Fibroblast of pulmonary artery (primary cell): ENCODE measurements around the gene PGBD4.
"Not testable (repeated sequence)": the region's sequence is repeated elsewhere in the genome, so short reads cannot be mapped to it uniquely, and the experiment has no call there.

Source experiments
- DNase-seq: peaks from one replicate; pipeline ENCODE4 v3.0.0-alpha.2; 2010; ENCODE audit warnings: low read depth
- H3K4me3 ChIP-seq: replicated peaks from 2 replicates; pipeline ENCODE4 v1.5.1; 2011; ENCODE audit warnings: low read depth, mild to moderate bottlenecking, control low read depth, low read length, moderate library complexity
- TF ChIP-seq, protein P1 (sequence below): IDR thresholded peaks from 2 replicates; pipeline ENCODE4 v1.5.1; 2011; ENCODE audit warnings: mild to moderate bottlenecking, control low read depth, low read length, inconsistent platforms; ENCODE audit errors: missing control alignments

PGBD4 gene

DNA sequence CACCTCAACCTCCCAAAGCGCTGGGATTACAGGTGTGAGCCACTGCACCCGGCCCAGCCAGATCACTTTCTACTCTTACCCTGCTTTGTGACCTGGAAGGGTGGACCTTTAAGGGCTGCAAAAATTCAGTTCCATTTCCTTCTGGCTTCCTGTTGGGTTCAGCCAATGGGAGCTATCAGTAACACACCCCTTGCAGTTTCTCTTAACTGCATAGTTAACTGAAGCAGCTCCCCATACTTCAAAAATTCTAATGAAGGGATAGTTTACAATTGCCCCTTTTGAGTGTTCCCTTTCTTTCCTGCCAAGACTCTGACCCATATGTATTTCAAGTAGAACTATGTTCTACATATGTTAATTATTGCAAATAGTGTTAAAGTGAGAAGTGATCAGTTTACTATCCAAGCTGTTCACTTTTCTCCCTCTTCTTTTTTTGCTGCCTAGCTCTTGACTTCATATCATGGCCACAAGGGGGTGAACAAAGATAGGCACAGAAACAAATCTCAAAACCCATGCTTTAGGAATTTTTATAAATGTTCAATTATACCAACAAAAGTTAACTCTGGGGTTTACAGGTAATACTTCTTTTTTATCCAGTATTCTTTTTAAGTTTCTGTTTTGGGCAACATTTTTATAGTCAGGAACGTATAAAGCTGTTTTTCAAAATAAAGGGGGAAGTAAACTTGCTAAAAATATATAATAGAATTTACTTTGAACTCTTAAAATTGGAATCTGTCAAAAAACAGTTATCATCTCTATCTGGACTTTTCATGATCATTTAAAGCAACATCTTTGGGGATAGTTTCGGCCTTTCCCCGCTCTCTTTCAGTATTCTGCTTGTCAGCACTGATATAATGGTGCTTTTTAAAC lies 8.1 kb downstream of the PGBD4 start:
- H3K4me3 ChIP-seq = no peak overlapping the region
- TF ChIP-seq, protein P1, sequence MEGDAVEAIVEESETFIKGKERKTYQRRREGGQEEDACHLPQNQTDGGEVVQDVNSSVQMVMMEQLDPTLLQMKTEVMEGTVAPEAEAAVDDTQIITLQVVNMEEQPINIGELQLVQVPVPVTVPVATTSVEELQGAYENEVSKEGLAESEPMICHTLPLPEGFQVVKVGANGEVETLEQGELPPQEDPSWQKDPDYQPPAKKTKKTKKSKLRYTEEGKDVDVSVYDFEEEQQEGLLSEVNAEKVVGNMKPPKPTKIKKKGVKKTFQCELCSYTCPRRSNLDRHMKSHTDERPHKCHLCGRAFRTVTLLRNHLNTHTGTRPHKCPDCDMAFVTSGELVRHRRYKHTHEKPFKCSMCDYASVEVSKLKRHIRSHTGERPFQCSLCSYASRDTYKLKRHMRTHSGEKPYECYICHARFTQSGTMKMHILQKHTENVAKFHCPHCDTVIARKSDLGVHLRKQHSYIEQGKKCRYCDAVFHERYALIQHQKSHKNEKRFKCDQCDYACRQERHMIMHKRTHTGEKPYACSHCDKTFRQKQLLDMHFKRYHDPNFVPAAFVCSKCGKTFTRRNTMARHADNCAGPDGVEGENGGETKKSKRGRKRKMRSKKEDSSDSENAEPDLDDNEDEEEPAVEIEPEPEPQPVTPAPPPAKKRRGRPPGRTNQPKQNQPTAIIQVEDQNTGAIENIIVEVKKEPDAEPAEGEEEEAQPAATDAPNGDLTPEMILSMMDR = peak; percentile 87
- peak; percentile 69 for DNase-seq

DNA sequence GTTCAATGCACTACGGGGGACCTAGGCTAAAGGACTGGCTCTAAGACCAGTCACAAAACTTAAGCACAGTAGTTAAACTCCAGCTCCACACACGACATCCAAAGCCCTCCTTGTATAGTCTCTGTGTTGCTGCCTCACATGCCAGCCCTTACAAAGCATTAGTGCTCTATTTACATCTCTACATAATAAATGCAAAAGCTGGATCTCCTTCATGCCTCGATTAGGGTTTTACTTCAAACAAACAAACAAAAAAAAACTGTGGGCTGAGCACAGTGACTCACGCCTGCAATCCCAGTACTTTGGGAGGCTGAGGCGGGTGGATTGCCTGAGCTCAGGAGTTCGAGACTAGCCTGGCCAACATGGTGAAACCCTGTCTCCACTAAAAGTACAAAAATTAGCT lies 9.6 kb downstream of the PGBD4 start:
- DNase-seq = no peak
- TF ChIP-seq, protein P1 = no peak
- no peak overlapping the region for H3K4me3 ChIP-seq

DNA sequence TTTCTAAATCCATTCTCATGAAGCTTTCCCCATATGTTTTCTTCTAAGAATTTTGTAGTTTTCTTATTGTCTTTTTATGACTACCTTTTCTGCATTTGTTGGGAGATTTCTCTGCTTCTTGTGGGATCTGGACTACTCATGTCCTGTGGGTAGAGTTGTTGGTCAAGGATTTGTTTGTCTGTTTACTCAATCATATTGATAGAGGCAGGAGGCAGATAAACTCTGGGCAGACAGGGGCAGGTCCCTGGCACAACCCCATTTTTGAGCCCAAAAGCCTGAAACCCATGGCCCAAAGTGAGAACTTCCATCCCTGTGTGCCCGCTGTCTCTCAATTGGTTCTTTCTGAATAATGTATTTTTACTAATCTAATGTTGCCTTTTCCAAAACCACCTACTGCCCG lies 12.3 kb downstream of the PGBD4 start:
- no peak for DNase-seq
- H3K4me3 ChIP-seq = no peak overlapping the region
- TF ChIP-seq, protein P1 = no peak

DNA sequence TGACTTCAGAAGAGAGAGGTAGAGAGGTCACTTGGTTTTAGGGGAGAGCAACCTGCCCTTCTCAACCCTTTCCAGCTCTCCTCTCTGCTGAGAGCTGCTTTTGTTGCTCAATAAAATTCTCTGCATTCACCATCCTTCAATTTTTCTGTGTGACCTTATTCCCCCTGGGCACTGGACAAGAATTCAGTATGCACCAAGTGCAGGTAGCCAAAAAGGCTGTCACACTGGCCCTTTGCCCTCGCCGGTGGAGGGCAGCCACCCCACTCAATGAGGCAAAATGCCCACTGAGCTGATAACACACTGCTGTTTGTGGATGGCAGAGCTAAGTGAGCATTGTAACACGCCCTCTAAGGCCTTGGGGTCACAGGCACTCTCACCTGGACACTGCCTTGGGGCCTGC lies 12.9 kb downstream of the PGBD4 start:
- DNase-seq = no peak
- TF ChIP-seq, protein P1 = no peak
- H3K4me3 ChIP-seq = no peak overlapping the region

DNA sequence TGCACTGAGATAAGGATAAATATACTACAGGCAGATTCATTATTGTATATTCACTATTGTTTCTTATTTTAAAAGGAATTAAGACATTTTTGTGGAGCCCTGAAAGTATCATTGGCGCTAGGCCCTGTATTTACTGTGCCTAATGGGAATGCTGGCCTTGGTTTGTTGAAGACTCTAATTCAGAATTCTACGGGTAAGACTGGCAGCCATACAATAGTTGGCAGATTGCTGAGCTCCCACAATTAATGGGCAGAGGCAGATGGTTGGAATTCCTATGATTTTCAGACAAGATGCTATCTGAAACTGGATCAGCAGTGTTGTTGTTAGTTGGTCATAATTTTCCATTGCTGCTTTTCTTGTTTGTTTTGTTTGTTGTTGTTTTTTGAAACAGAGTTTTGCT lies 14.7 kb downstream of the PGBD4 start:
- DNase-seq = no peak
- H3K4me3 ChIP-seq = no peak overlapping the region
- TF ChIP-seq, protein P1 = no peak

DNA sequence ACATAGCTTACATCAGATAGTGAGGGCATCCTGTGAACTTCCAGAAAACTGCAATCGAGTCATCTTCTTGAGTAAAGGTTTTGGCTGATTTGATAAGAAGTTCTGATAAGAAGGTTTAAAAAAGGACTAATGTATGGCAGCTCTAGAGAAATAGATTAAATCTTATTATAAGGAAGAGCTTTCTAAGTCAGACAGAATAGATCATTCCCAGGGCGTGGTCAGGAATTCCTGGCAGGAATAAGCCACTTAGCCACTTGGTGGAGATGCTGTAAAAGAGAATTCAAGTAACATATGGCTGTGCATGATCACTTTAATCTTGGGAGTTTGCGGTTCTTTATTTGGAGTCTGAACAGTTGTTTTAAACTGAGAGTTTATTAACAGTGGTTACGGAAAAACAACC lies 17.4 kb downstream of the PGBD4 start:
- DNase-seq = peak; percentile 4
- H3K4me3 ChIP-seq = no peak overlapping the region
- TF ChIP-seq, protein P1 = no peak

DNA sequence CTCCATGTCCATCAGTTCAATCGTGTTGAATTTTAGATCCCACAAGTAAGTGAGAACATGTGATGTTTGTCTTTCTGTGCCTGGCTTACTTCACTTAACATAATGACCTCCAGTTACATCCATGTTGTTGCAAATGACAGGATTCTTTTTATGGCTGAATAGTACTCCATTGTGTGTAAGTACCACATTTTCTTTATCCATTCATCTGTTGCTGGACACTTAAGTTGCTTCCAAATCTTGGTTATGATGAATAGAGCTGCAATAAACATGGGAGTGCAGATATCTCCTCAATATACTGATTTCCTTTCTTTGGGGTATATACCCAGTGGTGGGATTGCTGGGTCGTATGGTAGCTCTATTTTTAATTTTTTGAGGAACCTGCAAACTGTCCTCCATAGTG lies 18.5 kb downstream of the PGBD4 start:
- DNase-seq, H3K4me3 ChIP-seq: not testable (repeated sequence)

DNA sequence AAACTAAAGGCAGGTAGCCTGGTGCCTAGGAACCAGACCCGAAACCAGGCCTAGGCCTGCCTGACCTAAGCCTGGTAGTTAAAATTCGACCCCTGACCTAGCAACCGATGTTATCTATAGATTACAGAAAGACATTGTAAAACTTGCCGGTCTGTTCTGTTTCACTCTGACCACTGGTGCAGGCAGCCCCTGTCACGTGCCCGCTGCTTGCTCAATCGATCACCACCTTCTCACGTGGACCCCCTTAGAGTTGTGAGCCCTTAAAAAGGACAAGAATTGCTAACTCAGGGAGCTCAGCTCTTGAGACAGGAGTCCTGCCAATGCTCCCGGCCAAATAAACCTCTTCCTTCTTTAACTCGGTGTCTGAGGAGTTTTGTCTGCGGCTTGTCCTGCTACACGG lies 19.9 kb downstream of the PGBD4 start:
- DNase-seq, H3K4me3 ChIP-seq: not testable (repeated sequence)
